HepG2 (cell line): ENCODE results near the gene CISD3. TPM values are rescaled to one million over a fixed set of nuclear protein-coding genes. Genes with fewer than 3 reads are reported as not detected.

Experiments
- E2F5 ChIP-seq: sonication (generic); formaldehyde crosslinking; conservative IDR thresholded peaks from 2 replicates; pipeline ENCODE4 v1.4.0; 2020; ENCODE audit warnings: missing genetic modification reagents
- GRHL1 ChIP-seq: sonication (generic); formaldehyde crosslinking; conservative IDR thresholded peaks from 2 replicates; pipeline ENCODE4 v1.8.0; 2022; ENCODE audit warnings: missing genetic modification reagents
- HDAC1 ChIP-seq: sonication (generic); formaldehyde crosslinking; IDR thresholded peaks from 2 replicates; pipeline ENCODE4 v1.5.1; 2020; ENCODE audit warnings: mild to moderate bottlenecking, missing genetic modification reagents
- HINFP ChIP-seq: sonication (generic); formaldehyde crosslinking; IDR thresholded peaks from 2 replicates; pipeline ENCODE4 v1.4.0; 2020; ENCODE audit warnings: low read depth, mild to moderate bottlenecking, missing genetic modification reagents
- KDM4B ChIP-seq: sonication (generic); formaldehyde crosslinking; IDR thresholded peaks from 2 replicates; pipeline ENCODE4 v1.4.0; 2020; ENCODE audit warnings: missing genetic modification reagents
- NCOA2 ChIP-seq: sonication (generic); formaldehyde crosslinking; IDR thresholded peaks from 2 replicates; pipeline ENCODE4 v1.8.0; 2022; ENCODE audit warnings: inconsistent platforms
- PAX8 ChIP-seq: sonication (generic); formaldehyde crosslinking; IDR thresholded peaks from 2 replicates; pipeline ENCODE4 v1.8.0; 2022; ENCODE audit warnings: mild to moderate bottlenecking, missing genetic modification reagents, borderline replicate concordance
- RBM39 ChIP-seq: fragments of 200-400 bp; formaldehyde crosslinking; IDR thresholded peaks from one replicate; pipeline ENCODE4 v1.6.1; 2018; ENCODE audit warnings: antibody characterized with exemption, mild to moderate bottlenecking, low read depth, low read length; ENCODE audit not compliant: poor library complexity, severe bottlenecking
- RERE ChIP-seq: IDR thresholded peaks from 2 replicates; pipeline ENCODE4 v1.6.1; 2016; ENCODE audit warnings: low read depth, missing genetic modification reagents, missing compliant biosample characterization
- SMC3 ChIP-seq: IDR thresholded peaks from 2 replicates; pipeline ENCODE4 v1.6.1; 2011; ENCODE audit warnings: low read length, improper control_type of control experiment
- TBX3 ChIP-seq: fragments of 450-650 bp; IDR thresholded peaks from 2 replicates; pipeline ENCODE4 v1.6.1; 2017; ENCODE audit warnings: antibody characterized with exemption, mild to moderate bottlenecking, inconsistent platforms, borderline replicate concordance
- TEAD3 ChIP-seq: optimal IDR thresholded peaks from 2 replicates; pipeline ENCODE3; 2016; ENCODE audit warnings: borderline replicate concordance
- ZBTB46 ChIP-seq: sonication (generic); formaldehyde crosslinking; IDR thresholded peaks from 2 replicates; pipeline ENCODE4 v1.4.0; 2020; ENCODE audit warnings: mild to moderate bottlenecking, missing genetic modification reagents, borderline replicate concordance
- ZKSCAN1 ChIP-seq: fragments of 150-350 bp; IDR thresholded peaks from 2 replicates; pipeline ENCODE4 v1.6.1; 2014; ENCODE audit warnings: low read length
- ZNF3 ChIP-seq: IDR thresholded peaks from 2 replicates; pipeline ENCODE4 v1.7.0; 2017; ENCODE audit warnings: inconsistent platforms
- ZNF34 ChIP-seq: sonication (generic); formaldehyde crosslinking; IDR thresholded peaks from 2 replicates; pipeline ENCODE4 v1.4.0; 2020; ENCODE audit warnings: mild to moderate bottlenecking, missing genetic modification reagents, borderline replicate concordance
- ZNF607 ChIP-seq: sonication (generic); formaldehyde crosslinking; IDR thresholded peaks from 2 replicates; pipeline ENCODE4 v1.5.1; 2020; ENCODE audit warnings: missing genetic modification reagents, mild to moderate bottlenecking, borderline replicate concordance
- polyA plus RNA-seq, 8 experiments: library from polyadenylated mRNA; depleted of rRNA in 3 of 8; stranded (reverse) in 7 of 8; unstranded in 1 of 8; fragments of >200 nt; fragmentation: Illumina TruSeq in 4 of 8; extraction: Trizol in 4 of 8; gene quantifications; 2 replicates each; pipeline versions ENCODE4 v1.2.1 to v1.2.3, GENCODE V29; 2011 to 2016; ENCODE audit warnings: low read depth in 4 of 8, missing spikeins in 1 of 8, mixed read lengths in 1 of 8; ENCODE audit not compliant: insufficient read depth in 1 of 8
- total RNA-seq, 5 experiments: library from RNA; depleted of rRNA; stranded (reverse); fragments of >200 nt; fragmentation: Illumina TruSeq; extraction: Trizol; gene quantifications; 2 replicates each; pipeline ENCODE4 v1.2.3, GENCODE V29; 2016; ENCODE audit warnings: low read depth in 1 of 5

The CISD3 gene
- total and polyA plus RNA-seq, 2 of the 13 experiments (the other 11 are each of a cell fraction or from before 2014, with no cell fraction given): 30.0 to 34.1 TPM

GRCh38 chr17:38752308-38753070 is 22.3 kb downstream of the CISD3 start, which contains the start of gene PSMB3 (continued):
- TF ChIP-seq E2F5 (CRISPR knock-in tag): peak; percentile 95
- no peak; the same call in none of the 2 replicates for TF ChIP-seq TBX3
- TF ChIP-seq RBM39: peak; percentile 64
- TF ChIP-seq RERE (CRISPR knock-in tag): peak; percentile 55; the same call in 1 of the 2 replicates
- TF ChIP-seq TEAD3: peak; percentile 52
- peak; percentile 61 for TF ChIP-seq NCOA2 (CRISPR knock-in tag)
- TF ChIP-seq ZNF607 (CRISPR knock-in tag): peak; percentile 71; the same call in 1 of the 2 replicates
- TF ChIP-seq ZNF3: peak; percentile 62; the same call in 1 of the 2 replicates
- TF ChIP-seq SMC3: peak; percentile 4; the same call in 1 of the 2 replicates
- peak; percentile 69; the same call in 1 of the 2 replicates for TF ChIP-seq ZNF34 (CRISPR knock-in tag)
- peak; percentile 32; the same call in 1 of the 2 replicates for TF ChIP-seq KDM4B (CRISPR knock-in tag)
- peak; percentile 29; the same call in 1 of the 2 replicates for TF ChIP-seq PAX8 (CRISPR knock-in tag)
- TF ChIP-seq ZBTB46 (CRISPR knock-in tag): 0 out of 2 replicates have a peak, but pooled peaks have one; percentile 88
- TF ChIP-seq ZKSCAN1: peak; percentile 71
- peak; percentile 90 for TF ChIP-seq HINFP (CRISPR knock-in tag)
- no peak for TF ChIP-seq GRHL1 (CRISPR knock-in tag)
- peak; percentile 99 for TF ChIP-seq HDAC1
